Brain microvascular endothelial cell (primary cell): Measurements from ENCODE around the gene PTK6.
"Not testable (repeated sequence)": the region's sequence is repeated elsewhere in the genome, so short reads cannot be mapped to it uniquely, and the experiment has no call there.

Experiments
- DNase-seq: peaks from one replicate; pipeline ENCODE4 v3.0.0-alpha.2; 2020
- H3K27ac ChIP-seq: fragments of 250-450 bp; sonication (Bioruptor Pico); 2 replicates; pipeline ENCODE4 v1.5.1; 2020; ENCODE audit warnings: mild to moderate bottlenecking, moderate library complexity
- H3K27me3 ChIP-seq: fragments of 250-450 bp; sonication (Bioruptor Pico); replicated peaks from 2 replicates; pipeline ENCODE4 v1.5.1; 2020; ENCODE audit warnings: mild to moderate bottlenecking
- H3K36me3 ChIP-seq: fragments of 250-450 bp; sonication (Bioruptor Pico); replicated peaks from 2 replicates; pipeline ENCODE4 v1.5.1; 2020; ENCODE audit warnings: mild to moderate bottlenecking
- H3K4me3 ChIP-seq: 2 replicates; pipeline ENCODE4 v1.5.1; 2011; ENCODE audit warnings: low read depth, mild to moderate bottlenecking, control low read depth, low read length, moderate library complexity
- CTCF ChIP-seq: IDR thresholded peaks from 2 replicates; pipeline ENCODE4 v1.5.1; 2011; ENCODE audit warnings: low read depth, mild to moderate bottlenecking, moderate library complexity, low read length, control low read depth, inconsistent platforms; ENCODE audit errors: missing control alignments
- in situ Hi-C: cut with HindIII; loops from 2 replicates; pipeline ENCODE4 v1.10.0; 2017; ENCODE audit warnings: low sequenced_read_pairs, low pct_ligation_motif_present

Gene PTK6

GRCh38 chr20:63484236-63484635 is 52.9 kb downstream of the PTK6 start:
- TF ChIP-seq CTCF = no peak
- no peak overlapping the region for H3K4me3 ChIP-seq
- H3K36me3 ChIP-seq = no peaks in the 10 kb centered on the region
- in situ Hi-C loops = no loop called here
- no peak for DNase-seq
- H3K27me3 ChIP-seq = peaks cover 16% of the 10 kb centered on the region
- H3K27ac ChIP-seq = no peak overlapping the region

DNA sequence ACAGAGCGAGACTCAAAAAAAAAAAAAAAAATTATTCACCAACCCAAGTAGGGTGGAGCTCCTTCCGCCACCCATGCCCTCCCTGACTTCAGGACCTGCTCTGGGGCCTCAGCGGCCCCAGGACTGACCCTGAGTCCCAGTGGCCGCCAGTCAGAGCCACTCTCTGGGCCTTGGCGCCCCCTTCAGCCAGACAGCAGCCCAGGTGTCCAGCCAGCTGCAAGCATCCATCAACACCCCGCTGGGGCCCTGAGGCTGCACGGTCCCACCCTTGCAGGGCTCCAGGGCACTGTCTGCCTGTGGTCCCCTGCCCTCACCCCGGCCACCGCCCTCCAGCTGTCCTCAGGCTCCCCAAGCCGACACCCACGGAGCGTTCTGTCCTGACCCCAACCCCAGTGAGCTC is 53.3 kb downstream of the PTK6 start:
- H3K27me3 ChIP-seq = peaks cover 12% of the 10 kb centered on the region
- H3K27ac ChIP-seq = no peak overlapping the region
- no peak for DNase-seq
- peak; percentile 19 for TF ChIP-seq CTCF
- no peaks in the 10 kb centered on the region for H3K36me3 ChIP-seq
- in situ Hi-C loops = no loop called here
- H3K4me3 ChIP-seq = no peak overlapping the region

DNA sequence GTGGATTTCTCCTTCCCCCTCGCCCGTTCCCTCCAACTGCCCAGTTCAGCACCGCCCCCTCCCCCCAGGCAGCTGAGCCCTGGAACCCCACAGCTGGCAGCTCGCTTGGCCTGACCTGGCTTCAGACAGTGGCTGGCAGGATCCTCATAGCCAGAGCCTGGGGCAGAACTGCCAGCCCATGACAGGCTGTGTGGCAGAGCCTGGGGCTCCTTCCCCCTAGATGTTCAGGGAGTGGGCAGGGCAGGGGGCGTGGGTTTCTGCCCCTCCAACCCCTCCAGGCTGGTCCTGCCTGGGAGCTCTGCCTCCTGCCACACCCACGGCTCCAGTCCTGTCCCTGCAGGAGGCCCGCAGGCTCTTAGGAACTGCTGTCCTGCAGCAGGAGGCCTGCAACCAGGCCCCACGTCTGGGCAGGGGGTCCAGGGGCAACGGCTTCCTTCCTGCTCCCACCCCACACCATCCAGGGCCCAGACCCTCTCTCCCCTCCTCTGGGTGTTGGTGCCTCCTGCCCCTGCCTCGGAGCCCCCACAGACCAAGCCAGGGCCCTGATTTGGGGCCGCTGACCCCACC is 55.1 kb downstream of the PTK6 start:
- H3K27me3 ChIP-seq = peaks cover 4% of the 10 kb centered on the region
- H3K36me3 ChIP-seq = no peaks in the 10 kb centered on the region
- H3K27ac ChIP-seq = no peak overlapping the region
- H3K4me3 ChIP-seq = no peak overlapping the region
- in situ Hi-C loops = no loop called here
- DNase-seq = no peak
- TF ChIP-seq CTCF = no peak

DNA sequence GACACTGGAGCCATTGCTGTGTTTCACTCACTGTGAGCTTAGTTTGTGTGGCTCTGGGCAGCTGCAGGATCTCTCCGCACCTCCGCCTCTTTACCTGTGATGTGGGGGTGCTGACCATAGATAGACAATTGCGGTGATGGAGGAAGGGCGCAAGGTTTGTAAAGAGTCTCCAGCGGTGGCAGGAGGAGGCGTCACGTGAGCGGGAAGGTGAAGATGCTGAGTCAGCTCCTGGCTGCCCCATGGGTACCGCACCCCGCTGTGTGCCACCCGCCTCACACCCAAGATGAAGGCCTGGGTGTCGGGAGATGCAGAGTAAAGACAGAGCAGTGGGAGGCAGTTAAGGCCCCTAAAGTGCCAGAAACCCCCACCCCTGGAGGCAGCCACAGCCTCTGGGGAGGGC is 55.7 kb downstream of the PTK6 start:
- Histone ChIP-seq H3K36me3 (no peaks in the 10 kb centered on the region), H3K27ac (no peak overlapping the region), H3K4me3 (no peak overlapping the region), H3K27me3 (peaks cover 6% of the 10 kb centered on the region)
- TF ChIP-seq CTCF = no peak
- in situ Hi-C loops = no loop called here
- DNase-seq = no peak

DNA sequence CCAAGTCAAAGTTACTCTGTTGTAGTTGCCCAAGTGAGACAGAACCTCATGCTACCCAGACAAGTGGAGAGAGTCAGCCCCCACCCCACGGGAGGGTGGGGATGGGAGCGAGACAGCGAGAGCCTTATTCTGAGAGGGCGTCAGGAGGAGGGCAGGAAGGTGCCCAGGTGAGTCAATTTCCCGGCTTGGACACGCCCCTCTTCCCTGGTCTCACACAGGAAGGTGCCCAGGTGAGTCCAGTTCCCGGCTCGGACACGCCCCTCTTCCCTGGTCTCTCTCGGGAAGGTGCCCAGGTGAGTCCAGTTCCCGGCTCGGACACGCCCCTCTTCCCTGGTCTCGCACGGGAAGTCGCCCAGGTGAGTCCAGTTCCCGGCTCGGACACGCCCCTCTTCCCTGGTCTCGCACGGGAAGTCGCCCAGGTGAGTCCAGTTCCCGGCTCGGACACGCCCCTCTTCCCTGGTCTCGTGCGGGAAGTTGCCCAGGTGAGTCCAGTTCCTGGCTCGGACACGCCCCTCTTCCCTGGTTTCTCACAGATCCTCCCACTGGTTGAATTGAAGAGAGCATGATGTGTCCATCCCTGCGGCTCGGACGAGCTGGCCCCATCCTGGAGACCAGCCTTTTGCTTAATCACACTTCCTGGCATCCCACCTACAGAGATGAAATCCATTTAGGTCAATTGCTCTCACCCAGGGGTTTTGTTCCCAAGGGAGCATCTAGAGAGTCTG is 57.3 kb downstream of the PTK6 start:
- H3K27ac ChIP-seq, in situ Hi-C loops, DNase-seq, H3K4me3 ChIP-seq, H3K36me3 ChIP-seq: not testable (repeated sequence)
- peaks cover 18% of the 10 kb centered on the region for H3K27me3 ChIP-seq

DNA sequence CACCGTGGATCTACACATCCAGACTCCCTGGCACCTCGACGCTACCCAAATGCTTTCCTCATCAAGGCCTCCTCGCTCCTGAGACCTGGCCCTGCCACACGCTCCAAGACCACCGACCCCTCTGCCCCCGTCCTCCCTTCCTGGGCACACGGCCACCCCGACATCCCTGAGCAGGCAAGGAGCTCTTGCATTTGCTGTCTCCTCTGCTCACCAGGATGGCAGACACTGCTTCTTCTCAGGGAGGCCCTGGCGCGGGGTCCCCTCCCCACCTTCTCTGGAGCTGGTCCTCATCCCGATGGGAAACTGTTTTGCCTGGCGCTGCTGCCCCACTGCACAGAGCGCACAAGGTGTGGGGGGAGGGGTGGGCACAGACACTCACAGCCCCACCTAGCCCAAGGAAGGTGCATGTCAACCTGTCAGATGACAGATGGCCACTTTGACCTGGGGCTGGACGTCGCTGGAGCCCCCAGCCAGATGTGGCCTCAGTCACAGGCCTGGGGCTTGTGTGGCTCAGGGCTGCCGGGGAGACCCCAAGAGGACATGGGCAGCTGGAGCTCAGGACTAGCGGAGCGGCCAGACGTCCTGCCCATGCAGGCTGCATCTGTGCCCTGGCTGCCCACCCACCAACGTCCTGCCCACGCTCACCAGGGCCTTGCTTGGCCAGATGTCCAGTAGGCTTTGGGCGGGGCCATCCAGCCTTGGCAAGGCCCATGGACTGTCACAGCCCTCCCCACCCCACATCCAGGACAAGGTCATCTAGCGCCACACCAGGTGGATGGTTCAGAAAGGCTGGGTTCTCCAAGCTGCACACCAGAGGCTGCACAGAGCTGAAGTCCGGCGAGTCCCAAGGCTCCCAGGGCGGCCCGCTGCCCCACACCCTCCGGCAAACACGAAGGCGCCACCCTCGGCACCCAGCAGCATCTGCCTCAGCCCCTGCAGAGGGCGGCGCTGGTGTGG is 58.6 kb downstream of the PTK6 start:
- Histone ChIP-seq H3K27ac (no peak overlapping the region), H3K36me3 (no peaks in the 10 kb centered on the region), H3K4me3 (no peak overlapping the region), H3K27me3 (peaks cover 28% of the 10 kb centered on the region)
- no peak for TF ChIP-seq CTCF
- DNase-seq = no peak
- in situ Hi-C loops = no loop called here
